22Rv1 (cell line): Measurements from ENCODE around the gene HTT.

Experiments
- CTCF ChIP-seq: fragments of 450-650 bp; IDR thresholded peaks from 2 replicates; pipeline ENCODE4 v1.5.1; 2017; ENCODE audit warnings: mild to moderate bottlenecking
- ZFX ChIP-seq: fragments of 450-650 bp; IDR thresholded peaks from 2 replicates; pipeline ENCODE4 v1.6.1; 2017; ENCODE audit warnings: antibody characterized with exemption, borderline replicate concordance

- TF ChIP-seq CTCF (no peak), ZFX (no peak)
Measured at GRCh38 chr4:3250956-3251690, 176.6 kb downstream of the HTT start.
